ENCODE measurements around the gene HTRA1. TPM values are rescaled to one million over a fixed set of nuclear protein-coding genes. Genes with fewer than 3 reads are reported as not detected.

The HTRA1 gene
- total RNA-seq, 1 experiment from 2014 or later, result 0.39 TPM

DNA sequence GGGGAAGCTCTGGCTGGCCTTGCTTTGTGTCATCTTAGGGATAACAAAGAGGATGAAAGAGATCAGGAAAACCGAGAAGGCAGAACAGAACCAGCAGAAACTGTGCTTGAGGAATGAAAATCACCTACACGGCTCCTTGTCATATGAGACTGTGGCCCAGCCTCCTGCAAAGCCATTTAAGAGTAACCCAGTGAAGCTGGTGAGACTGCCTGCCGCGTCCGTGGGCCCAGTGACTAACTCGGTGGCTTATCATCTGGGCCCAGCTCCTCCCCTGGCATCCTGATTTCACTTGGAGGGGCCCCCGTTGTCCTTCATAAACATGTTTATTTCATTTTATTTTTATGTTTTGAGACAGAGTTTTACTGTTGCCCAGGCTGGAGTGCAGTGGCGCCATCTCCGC, 30.7 kb downstream of the HTRA1 start:
- intact Hi-C loops (cut with micrococcal nuclease), result no loop called here
- Histone ChIP-seq H3K27me3 (ENCODE audit: insufficient read depth, low read length) (no peaks in the 10 kb centered on the region), H3K4me3 (replicated peaks in 1 of 2; ENCODE audit: low read depth in 1 of 2, low read length in 2 of 2) (no peak overlapping the region), H3K9ac (ENCODE audit: low read length) (no peak overlapping the region), H3K79me2 (ENCODE audit: insufficient read depth, low read length) (no peaks in the 10 kb centered on the region), H3K4me2 (ENCODE audit: low read length) (no peak overlapping the region), H2AFZ (ENCODE audit: low read depth, low read length, poor library complexity, severe bottlenecking) (no peak overlapping the region), H3K9me2 (ENCODE audit: insufficient read depth) (no peaks in the 10 kb centered on the region), H4K20me1 (ENCODE audit: insufficient read depth) (no peaks in the 10 kb centered on the region), H3K9me3 (ENCODE audit: control insufficient read depth in 1 of 2, insufficient read depth in 1 of 2, low read depth in 1 of 2, low read length in 2 of 2) (no peaks in the 10 kb centered on the region), H3K36me3 (ENCODE audit: control insufficient read depth in 1 of 2, insufficient read depth in 2 of 2, low read length in 2 of 2) (no peaks in the 10 kb centered on the region), H3K27ac (ENCODE audit: low read depth, low read length) (no peak overlapping the region), H3K4me1 (ENCODE audit: control insufficient read depth in 1 of 2, insufficient read depth in 2 of 2, low read length in 2 of 2) (peaks cover 11 to 41% of the 10 kb centered on the region in 2 experiments)
- ChIA-PET RAD21 (ENCODE audit: low non-redundant PET in 1 of 2, low total read pairs in 2 of 2, uncharacterized antibody in 2 of 2, unreplicated experiment in 2 of 2) (no interaction called here), POLR2A (no interaction called here), CTCF (no interaction called here)
- ATAC-seq (no peak), DNase-seq (ENCODE audit: low read depth, low spot score) (no peak)
- TF ChIP-seq CEBPB (IDR thresholded peaks at IDR 0.05; ENCODE audit: low read depth) (no peak), YY1 (IDR thresholded peaks at IDR 0.05; ENCODE audit: extremely low read depth, insufficient replicate concordance, low read depth, low read length) (no peak), TCF7L2 (IDR thresholded peaks at IDR 0.05; ENCODE audit: borderline replicate concordance, extremely low read depth, insufficient read depth, insufficient read length) (no peak), RAD21 (IDR thresholded peaks at IDR 0.05; ENCODE audit: low read depth) (no peak), SP1 (IDR thresholded peaks at IDR 0.05; ENCODE audit: low read depth) (no peak), ZFX (IDR thresholded peaks at IDR 0.05) (no peak), ZNF274 (IDR thresholded peaks at IDR 0.05; ENCODE audit: low read depth, low read length) (no peak)
- TF ChIP-seq, protein P1, sequence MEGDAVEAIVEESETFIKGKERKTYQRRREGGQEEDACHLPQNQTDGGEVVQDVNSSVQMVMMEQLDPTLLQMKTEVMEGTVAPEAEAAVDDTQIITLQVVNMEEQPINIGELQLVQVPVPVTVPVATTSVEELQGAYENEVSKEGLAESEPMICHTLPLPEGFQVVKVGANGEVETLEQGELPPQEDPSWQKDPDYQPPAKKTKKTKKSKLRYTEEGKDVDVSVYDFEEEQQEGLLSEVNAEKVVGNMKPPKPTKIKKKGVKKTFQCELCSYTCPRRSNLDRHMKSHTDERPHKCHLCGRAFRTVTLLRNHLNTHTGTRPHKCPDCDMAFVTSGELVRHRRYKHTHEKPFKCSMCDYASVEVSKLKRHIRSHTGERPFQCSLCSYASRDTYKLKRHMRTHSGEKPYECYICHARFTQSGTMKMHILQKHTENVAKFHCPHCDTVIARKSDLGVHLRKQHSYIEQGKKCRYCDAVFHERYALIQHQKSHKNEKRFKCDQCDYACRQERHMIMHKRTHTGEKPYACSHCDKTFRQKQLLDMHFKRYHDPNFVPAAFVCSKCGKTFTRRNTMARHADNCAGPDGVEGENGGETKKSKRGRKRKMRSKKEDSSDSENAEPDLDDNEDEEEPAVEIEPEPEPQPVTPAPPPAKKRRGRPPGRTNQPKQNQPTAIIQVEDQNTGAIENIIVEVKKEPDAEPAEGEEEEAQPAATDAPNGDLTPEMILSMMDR (IDR thresholded peaks at IDR 0.05 in 2 of 3, conservative IDR thresholded peaks at IDR 0.05 in 1 of 3; ENCODE audit: borderline replicate concordance in 1 of 3, insufficient read depth in 1 of 3, low read depth in 2 of 3, low read length in 2 of 3), result no peak
- TF ChIP-seq, protein P2, sequence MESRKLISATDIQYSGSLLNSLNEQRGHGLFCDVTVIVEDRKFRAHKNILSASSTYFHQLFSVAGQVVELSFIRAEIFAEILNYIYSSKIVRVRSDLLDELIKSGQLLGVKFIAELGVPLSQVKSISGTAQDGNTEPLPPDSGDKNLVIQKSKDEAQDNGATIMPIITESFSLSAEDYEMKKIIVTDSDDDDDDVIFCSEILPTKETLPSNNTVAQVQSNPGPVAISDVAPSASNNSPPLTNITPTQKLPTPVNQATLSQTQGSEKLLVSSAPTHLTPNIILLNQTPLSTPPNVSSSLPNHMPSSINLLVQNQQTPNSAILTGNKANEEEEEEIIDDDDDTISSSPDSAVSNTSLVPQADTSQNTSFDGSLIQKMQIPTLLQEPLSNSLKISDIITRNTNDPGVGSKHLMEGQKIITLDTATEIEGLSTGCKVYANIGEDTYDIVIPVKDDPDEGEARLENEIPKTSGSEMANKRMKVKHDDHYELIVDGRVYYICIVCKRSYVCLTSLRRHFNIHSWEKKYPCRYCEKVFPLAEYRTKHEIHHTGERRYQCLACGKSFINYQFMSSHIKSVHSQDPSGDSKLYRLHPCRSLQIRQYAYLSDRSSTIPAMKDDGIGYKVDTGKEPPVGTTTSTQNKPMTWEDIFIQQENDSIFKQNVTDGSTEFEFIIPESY (IDR thresholded peaks at IDR 0.05; ENCODE audit: extremely low read depth, insufficient replicate concordance, low read length), result no peak
- no TSS peak for BruUV-seq (replicated peaks)
